Esophagus muscularis mucosa (tissue), 3 donors: Measurements from ENCODE around the gene AFMID.

ENCODE experiments used
- CTCF ChIP-seq, 3 experiments: fragments of 200-600 bp in 2 of 3; fragments of 450-650 bp in 1 of 3; sonication (generic) in 2 of 3; IDR thresholded peaks; one replicate each; pipeline ENCODE4 v1.5.1; 2017 to 2019; ENCODE audit warnings: antibody characterized with exemption in 3 of 3, mild to moderate bottlenecking in 2 of 3, moderate library complexity in 1 of 3
- POLR2A ChIP-seq: fragments of 450-650 bp; IDR thresholded peaks from one replicate; pipeline ENCODE4 v1.6.1; 2017; ENCODE audit warnings: antibody characterized with exemption, moderate library complexity, mild to moderate bottlenecking, low read depth
- POLR2AphosphoS5 ChIP-seq, 2 donors: sonication (generic); formaldehyde crosslinking; IDR thresholded peaks; one replicate each; pipeline ENCODE4 v1.6.1; 2017; ENCODE audit warnings: antibody characterized with exemption in 2 of 2

- TF ChIP-seq POLR2A (no peak), CTCF (IDR thresholded peaks at IDR 0.05) (no peak), POLR2AphosphoS5 (IDR thresholded peaks at IDR 0.05) (no peak)
Measured at GRCh38 chr17:78143214-78144146, 43.7 kb upstream of the AFMID start.
